GM20431 (cell line): ENCODE data around the gene ADCY10.

Experiments
- in situ Hi-C: fragments of 300-500 bp; cut with MseI, MboI; formaldehyde crosslinking; loops from one replicate; pipeline ENCODE4 v1.15.0; 2020; ENCODE audit warnings: low sequenced_read_pairs; ENCODE audit not compliant: unreplicated experiment

ADCY10 gene

DNA sequence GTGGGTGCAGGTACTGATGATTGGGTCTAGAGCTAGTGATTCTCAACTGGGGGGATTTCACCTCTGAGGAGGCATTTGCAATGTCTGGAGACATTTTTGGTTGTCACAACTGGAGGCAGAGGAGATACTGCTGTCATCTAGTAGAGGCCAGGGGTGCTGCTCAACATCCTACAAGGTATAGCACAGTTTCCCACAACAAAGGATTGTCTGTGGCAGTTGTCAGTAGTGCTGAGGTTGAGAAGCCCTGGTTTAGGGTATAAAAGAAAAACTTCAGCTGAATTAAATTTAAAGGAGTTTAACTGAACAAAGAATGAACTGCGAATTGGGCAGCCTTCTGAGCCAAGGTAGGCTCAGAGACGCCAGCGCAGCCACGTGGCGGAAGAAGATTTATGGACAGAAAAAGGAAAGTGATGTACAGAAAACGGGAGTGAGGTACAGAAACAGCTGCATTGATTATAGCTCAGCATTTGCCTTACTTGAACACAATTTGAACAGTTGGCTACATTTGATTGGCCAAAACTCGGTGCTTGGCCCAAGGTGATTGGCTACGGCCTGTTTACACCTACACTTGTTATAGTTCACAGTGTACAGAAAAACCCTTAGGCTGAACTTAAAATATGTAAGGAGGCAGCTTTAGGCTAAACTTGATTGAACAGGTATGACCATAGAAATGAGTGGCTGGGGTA, 151.7 kb downstream of the ADCY10 start:
- in situ Hi-C loops = no loop called here

DNA sequence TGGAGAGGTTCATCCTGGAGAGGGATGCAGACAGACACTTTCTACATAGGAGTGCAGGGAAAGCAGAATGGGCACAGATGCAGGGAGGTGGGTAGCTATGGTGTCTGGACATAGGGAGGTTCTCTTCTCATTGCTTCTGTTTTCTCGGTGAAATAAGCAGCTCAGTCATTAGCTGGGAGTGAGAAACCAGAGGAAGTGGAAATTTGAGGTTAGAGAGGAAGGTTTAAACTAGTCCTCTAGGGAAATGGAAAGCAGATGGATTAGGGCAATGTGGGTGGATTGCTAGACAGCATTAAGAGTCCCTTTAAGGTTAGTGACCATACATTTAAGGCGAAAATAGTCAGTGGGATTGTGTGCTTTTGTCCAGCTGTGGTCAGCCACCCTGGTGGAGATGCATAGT, 152.5 kb downstream of the ADCY10 start:
- in situ Hi-C loops = no loop called here
